ENCODE data around the gene CD19. TPM values are rescaled to one million over a fixed set of nuclear protein-coding genes. Genes with fewer than 3 reads are reported as not detected.

Gene CD19
- total RNA-seq = 0.12 TPM in 1 of 2 replicates, not detected in the other

GRCh38 chr16:28931801-28932225 is at the start of gene CD19:
Gene CD19 (plus strand): TSS chr16:28931971. CDS start chr16:28932001, 30 bp downstream.

GRCh38 chr16:28924762-28925385 is 6.9 kb upstream of the CD19 start, which contains the start of gene RABEP2:
Gene RABEP2 (minus strand): TSS chr16:28925238. CDS start chr16:28925163, 75 bp downstream.

GRCh38 chr16:28950648-28951409 is 19.1 kb downstream of the CD19 start, which contains the start of gene NFATC2IP:
Gene NFATC2IP (plus strand): TSS chr16:28950937. CDS start chr16:28951012, 75 bp downstream.

GRCh38 chr16:28974437-28975157 is 42.8 kb downstream of the CD19 start, which contains the start of gene SPNS1:
Gene SPNS1 (plus strand): TSS chr16:28974778. CDS start chr16:28975152, 374 bp downstream.

GRCh38 chr16:28984619-28985135 is 52.9 kb downstream of the CD19 start, which contains the start of gene LAT:
Gene LAT (plus strand): TSS chr16:28985052. CDS start chr16:28985418, 366 bp downstream.

Other genes starting within 250 kb of the CD19 start
- gene EIF3C, start 220.5 kb upstream of the CD19 start, total RNA-seq = 56.1 and 69.3 TPM in 2 replicates
- gene NPIPB9, start 180.2 kb upstream of the CD19 start, total RNA-seq = 2.7 and 4.4 TPM in 2 replicates
- 51.1 and 61.3 TPM in 2 replicates for gene ATXN2L, start 109.0 kb upstream of the CD19 start, total RNA-seq
- gene TUFM, start 85.6 kb upstream of the CD19 start, total RNA-seq = 73.0 and 74.9 TPM in 2 replicates
- 19.8 and 22.9 TPM in 2 replicates for gene SH2B1, start 68.1 kb upstream of the CD19 start, total RNA-seq
- gene ATP2A1, start 53.5 kb upstream of the CD19 start, total RNA-seq = under 0.01 and 0.32 TPM in 2 replicates
- gene RABEP2, start 6.7 kb upstream of the CD19 start, total RNA-seq = 24.3 and 28.1 TPM in 2 replicates
- gene NFATC2IP, start 19.0 kb downstream of the CD19 start, total RNA-seq = 14.3 and 17.0 TPM in 2 replicates
- 30.8 and 31.2 TPM in 2 replicates for gene SPNS1, start 42.8 kb downstream of the CD19 start, total RNA-seq
- gene LAT, start 53.1 kb downstream of the CD19 start, total RNA-seq = 0.49 TPM in 2 replicates

All from hair follicle dermal papilla cell (primary cell).